Ovary (tissue), 9 donors: ENCODE measurements around the gene KCTD20. TPM values are rescaled to one million over a fixed set of nuclear protein-coding genes. Genes with fewer than 3 reads are reported as not detected.

Experiments
- DNase-seq, 5 donors: peaks; one replicate each; pipeline ENCODE4 v3.0.0-alpha.2; 2019 to 2020
- H3K27ac ChIP-seq, 2 donors: fragments of 200-600 bp; one replicate each; pipeline versions ENCODE4 v1.5.1 to v1.8.0; 2019 to 2022
- H3K27me3 ChIP-seq: fragments of 200-600 bp; one replicate; pipeline ENCODE4 v1.8.0; 2022
- H3K36me3 ChIP-seq: fragments of 200-600 bp; sonication (generic); one replicate; pipeline ENCODE4 v1.5.1; 2019
- H3K4me1 ChIP-seq: one replicate; pipeline ENCODE4 v1.8.1; 2013; ENCODE audit warnings: mild to moderate bottlenecking, moderate library complexity; ENCODE audit not compliant: insufficient read depth
- H3K4me3 ChIP-seq: fragments of 200-600 bp; sonication (generic); one replicate; pipeline ENCODE4 v1.5.1; 2017
- H3K9me3 ChIP-seq, 2 donors: fragments of 200-600 bp in 1 of 2; sonication (generic) in 1 of 2; one replicate each; pipeline versions ENCODE4 v1.5.1 to v1.8.1; 2013 to 2019; ENCODE audit warnings: mild to moderate bottlenecking in 1 of 2, moderate library complexity in 1 of 2
- CTCF ChIP-seq, 3 donors: fragments of 450-650 bp in 2 of 3; fragments of 200-600 bp in 1 of 3; IDR thresholded peaks; one replicate each; pipeline versions ENCODE4 v1.5.1 to v1.8.0; 2016 to 2022; ENCODE audit warnings: antibody characterized with exemption in 3 of 3, mild to moderate bottlenecking in 1 of 3
- EP300 ChIP-seq: sonication (generic); formaldehyde crosslinking; IDR thresholded peaks from one replicate; pipeline ENCODE4 v1.6.1; 2017; ENCODE audit warnings: antibody characterized with exemption
- POLR2A ChIP-seq: fragments of 450-650 bp; IDR thresholded peaks from one replicate; pipeline ENCODE4 v1.6.1; 2017; ENCODE audit warnings: antibody characterized with exemption, mild to moderate bottlenecking, moderate library complexity
- WGBS, 3 donors: extraction: QIAGEN DNeasy Blood & Tissue Kit in 1 of 3; methylation state at CpG; one replicate each; pipeline versions ENCODE4 v1.1.5 to v1.1.7; 2013 to 2017; 5-methylcytosine and 5-hydroxymethylcytosine counted together
- intact Hi-C, 4 donors: fragments of 100-400 bp; cut with DNase I; formaldehyde crosslinking; loops; one replicate each; pipeline versions ENCODE4 v1.11.0 to v1.15.1; 2022 to 2023
- polyA plus RNA-seq, 2 donors: library from polyadenylated mRNA; stranded (reverse); fragments of 200-250 nt in 1 of 2; fragments of 350-450 nt in 1 of 2; fragmentation: Illumina TruSeq in 1 of 2; extraction: RNeasy Lipid Tissue Mini Kit (QIAGEN cat#74804) in 1 of 2; gene quantifications; one replicate each; pipeline ENCODE4 v1.2.3, GENCODE V29; 2013 to 2014
- total RNA-seq, 7 donors: library from RNA; depleted of rRNA in 2 of 7; stranded (reverse); fragments of >200 nt in 2 of 7; fragmentation: NEBNext Ultra II Directional in 3 of 7; extraction: Animal tissue kit (Norgen Biotek cat#: 25700) in 3 of 7; gene quantifications; one replicate each; pipeline versions ENCODE4 v1.1.0 to v1.2.4, GENCODE V29; 2016 to 2023
- donor health status: DM: no; HTN: no; CAD: no; lungs with moderate emphysema.
- donor health status: DM: no; HTN: no; CAD: no.
- donor health status: Bipolar disorder and iron deficiency.
- donor health status: DM: yes; HTN: yes; CAD: no.
- donor health status: DM: no; HTN: no; CAD: no.
- donor health status: DM: yes; HTN: yes; CAD: no.

KCTD20 gene
- total and polyA plus RNA-seq, 9 donors, result 21.7 to 73.7 (median 46.2) TPM

- no peaks in the 10 kb centered on the region for H3K27me3 ChIP-seq
- TF ChIP-seq CTCF (IDR thresholded peaks at IDR 0.05) (no peak), POLR2A (no peak), EP300 (no peak)
- H3K9me3 ChIP-seq, result no peaks in the 10 kb centered on the region
- intact Hi-C loops, result no loop called here
- 77 to 88% (median 81%) methylated on average over 3 of the region's 3 CpGs for WGBS, 3 donors
- no peak overlapping the region for H3K27ac ChIP-seq
- DNase-seq, result no peak
- peaks cover 3% of the 10 kb centered on the region for H3K4me1 ChIP-seq
- no peak overlapping the region for H3K4me3 ChIP-seq
- H3K36me3 ChIP-seq, result no peaks in the 10 kb centered on the region
Measured at GRCh38 chr6:36455486-36456027, 12.8 kb downstream of the KCTD20 start.

GRCh38 chr6:36459501-36459900, 16.7 kb downstream of the KCTD20 start:
- Histone ChIP-seq H3K4me3 (no peak overlapping the region), H3K27ac (no peak overlapping the region), H3K36me3 (no peaks in the 10 kb centered on the region), H3K9me3 (no peaks in the 10 kb centered on the region), H3K4me1 (peaks cover 6% of the 10 kb centered on the region), H3K27me3 (no peaks in the 10 kb centered on the region)
- no peak for DNase-seq
- no peak for TF ChIP-seq CTCF (IDR thresholded peaks at IDR 0.05)
- TF ChIP-seq EP300, result no peak
- no peak for TF ChIP-seq POLR2A
- intact Hi-C loops, result no loop called here

DNA sequence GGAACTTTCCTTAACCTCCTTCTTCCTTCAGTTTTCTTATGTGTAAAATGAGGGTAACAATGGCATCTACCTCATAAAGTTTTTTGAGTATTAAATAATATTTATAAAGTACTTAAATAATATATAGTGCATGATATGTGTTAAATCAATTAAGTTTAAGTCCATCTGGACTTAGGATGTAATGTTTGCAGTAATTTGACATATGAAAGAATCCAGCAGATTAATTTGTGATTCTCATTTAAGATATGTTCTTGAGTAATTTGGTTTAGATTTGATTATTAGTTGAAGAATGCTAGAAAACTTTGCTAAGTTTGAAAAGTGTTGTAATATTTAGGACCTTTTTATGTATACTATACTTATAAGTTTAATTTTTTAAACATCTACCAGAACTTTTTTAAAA, 18.1 kb downstream of the KCTD20 start:
- H3K27me3 ChIP-seq, result no peaks in the 10 kb centered on the region
- no peak overlapping the region for H3K4me3 ChIP-seq
- no peak for DNase-seq
- no peak for TF ChIP-seq CTCF (IDR thresholded peaks at IDR 0.05)
- TF ChIP-seq EP300, result no peak
- TF ChIP-seq POLR2A, result no peak
- H3K36me3 ChIP-seq, result no peaks in the 10 kb centered on the region
- H3K9me3 ChIP-seq, result no peaks in the 10 kb centered on the region
- no peak overlapping the region for H3K27ac ChIP-seq
- H3K4me1 ChIP-seq, result peaks cover 6% of the 10 kb centered on the region
- intact Hi-C loops, result no loop called here

DNA sequence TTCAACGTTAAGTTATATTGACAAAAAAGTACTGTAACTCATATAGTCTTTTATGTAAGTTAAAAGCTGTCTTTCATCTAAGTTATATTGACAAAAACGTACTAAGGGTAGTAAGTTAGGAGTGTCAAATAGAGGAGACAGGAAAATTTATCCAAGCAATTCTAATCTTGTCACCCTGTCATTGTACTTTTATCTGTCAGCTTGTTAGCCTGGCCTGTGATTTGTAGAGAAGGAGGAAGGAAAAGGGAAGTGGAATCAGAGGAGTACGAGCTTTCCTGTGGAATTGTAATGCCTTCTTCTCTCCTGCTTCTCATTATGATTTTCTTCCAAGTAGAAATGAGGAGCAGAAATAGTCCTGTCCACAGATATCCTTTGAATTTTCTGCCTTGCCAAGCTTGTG, 18.8 kb downstream of the KCTD20 start:
- Histone ChIP-seq H3K9me3 (no peaks in the 10 kb centered on the region), H3K4me1 (peaks cover 5% of the 10 kb centered on the region), H3K4me3 (no peak overlapping the region), H3K27me3 (no peaks in the 10 kb centered on the region), H3K36me3 (no peaks in the 10 kb centered on the region), H3K27ac (no peak overlapping the region)
- no peak for TF ChIP-seq POLR2A
- no peak for TF ChIP-seq CTCF (IDR thresholded peaks at IDR 0.05)
- TF ChIP-seq EP300, result no peak
- intact Hi-C loops, result no loop called here
- no peak for DNase-seq
- WGBS, 3 donors, result 69 to 72% (median 71%) methylated on average over 3 of the region's 3 CpGs
